HL-60/S4 (cell line): Measurements from ENCODE around the gene SLC9A3.

Experiments
- in situ Hi-C: fragments of 300-500 bp; cut with MboI; formaldehyde crosslinking; loops from 2 replicates; pipeline ENCODE4 v1.14.3; 2022; ENCODE audit warnings: low sequenced_read_pairs

SLC9A3 gene

GRCh38 chr5:539469-540070 is 15.3 kb upstream of the SLC9A3 start:
- in situ Hi-C loops: no loop called here

- in situ Hi-C loops: no loop called here
These were observed 14.7 kb upstream of the SLC9A3 start for GRCh38 chr5:538801-539468.

GRCh38 chr5:538271-538771 is 14.1 kb upstream of the SLC9A3 start:
- in situ Hi-C loops: no loop called here

GRCh38 chr5:537621-538071 is 13.4 kb upstream of the SLC9A3 start:
- in situ Hi-C loops: no loop called here

GRCh38 chr5:537098-537497 is 12.8 kb upstream of the SLC9A3 start:
- in situ Hi-C loops: no loop called here

- in situ Hi-C loops: no loop called here
These were observed 11.8 kb upstream of the SLC9A3 start for GRCh38 chr5:535846-536698.

- in situ Hi-C loops: no loop called here
These were observed 10.8 kb upstream of the SLC9A3 start for GRCh38 chr5:534743-535671.

- in situ Hi-C loops: no loop called here
These were observed 9.9 kb upstream of the SLC9A3 start for GRCh38 chr5:533955-534742.

- in situ Hi-C loops: no loop called here
These were observed 9.2 kb upstream of the SLC9A3 start for GRCh38 chr5:533243-533954.

GRCh38 chr5:532521-533242 is 8.4 kb upstream of the SLC9A3 start:
- in situ Hi-C loops: no loop called here

GRCh38 chr5:531749-532315 is 7.6 kb upstream of the SLC9A3 start:
- in situ Hi-C loops: no loop called here

- in situ Hi-C loops: no loop called here
These were observed 7.0 kb upstream of the SLC9A3 start for GRCh38 chr5:531101-531748.

GRCh38 chr5:530001-530955 is 6.0 kb upstream of the SLC9A3 start:
- in situ Hi-C loops: no loop called here

GRCh38 chr5:528629-529511 is 4.6 kb upstream of the SLC9A3 start:
- in situ Hi-C loops: no loop called here
